Measurements from ENCODE around the gene STAMBP. TPM values are rescaled to one million over a fixed set of nuclear protein-coding genes. Genes with fewer than 3 reads are reported as not detected.

STAMBP gene
- total and polyA plus RNA-seq, 2 of the 13 experiments (the other 11 are each of a cell fraction or from before 2014, with no cell fraction given), result 49.6 to 53.2 TPM

GRCh38 chr2:73779467-73780236, 49.1 kb upstream of the STAMBP start, which contains the start of gene DUSP11 (continued):
- TF ChIP-seq TCF12 (IDR thresholded peaks at IDR 0.05) (no peak), TCF12 (CRISPR knock-in tag; IDR thresholded peaks at IDR 0.05) (no peak), ZNF530 (CRISPR knock-in tag; IDR thresholded peaks at IDR 0.05; ENCODE audit: low read depth) (no peak), ZNF577 (CRISPR knock-in tag; IDR thresholded peaks at IDR 0.05; ENCODE audit: borderline replicate concordance, low read depth) (no peak), ZZZ3 (CRISPR knock-in tag; IDR thresholded peaks at IDR 0.05; ENCODE audit: borderline replicate concordance) (0 out of 2 replicates have a peak, but pooled peaks have one; percentile 27), TRAFD1 (CRISPR knock-in tag; IDR thresholded peaks at IDR 0.05; ENCODE audit: borderline replicate concordance) (peak; percentile 95; the same call in 1 of the 2 replicates), ZNF629 (CRISPR knock-in tag; conservative IDR thresholded peaks at IDR 0.05) (no peak), TFDP2 (CRISPR knock-in tag; IDR thresholded peaks at IDR 0.05) (peak; percentile 30; the same call in 1 of the 2 replicates), ZBTB33 (CRISPR knock-in tag; IDR thresholded peaks at IDR 0.05) (peak; percentile 62), RBFOX2 (IDR thresholded peaks at IDR 0.05; ENCODE audit: low read depth, low read length) (peak; percentile 83), TBX2 (CRISPR knock-in tag; IDR thresholded peaks at IDR 0.05; ENCODE audit: borderline replicate concordance) (no peak), PAX8 (CRISPR knock-in tag; IDR thresholded peaks at IDR 0.05; ENCODE audit: borderline replicate concordance) (no peak; the same call in 1 of the 2 replicates), JUN (CRISPR knock-in tag; IDR thresholded peaks at IDR 0.05) (0 out of 2 replicates have a peak, but pooled peaks have one; percentile 10), ZNF225 (CRISPR knock-in tag; IDR thresholded peaks at IDR 0.05) (peak; percentile 80), ZNF563 (CRISPR knock-in tag; IDR thresholded peaks at IDR 0.05) (no peak), ZSCAN20 (CRISPR knock-in tag; IDR thresholded peaks at IDR 0.05; ENCODE audit: borderline replicate concordance) (no peak), SP2 (CRISPR knock-in tag; IDR thresholded peaks at IDR 0.05) (no peak), SCMH1 (CRISPR knock-in tag; IDR thresholded peaks at IDR 0.05; ENCODE audit: borderline replicate concordance) (no peak), PITX1 (CRISPR knock-in tag; IDR thresholded peaks at IDR 0.05) (peak; percentile 89)
- TF ChIP-seq, protein P1, sequence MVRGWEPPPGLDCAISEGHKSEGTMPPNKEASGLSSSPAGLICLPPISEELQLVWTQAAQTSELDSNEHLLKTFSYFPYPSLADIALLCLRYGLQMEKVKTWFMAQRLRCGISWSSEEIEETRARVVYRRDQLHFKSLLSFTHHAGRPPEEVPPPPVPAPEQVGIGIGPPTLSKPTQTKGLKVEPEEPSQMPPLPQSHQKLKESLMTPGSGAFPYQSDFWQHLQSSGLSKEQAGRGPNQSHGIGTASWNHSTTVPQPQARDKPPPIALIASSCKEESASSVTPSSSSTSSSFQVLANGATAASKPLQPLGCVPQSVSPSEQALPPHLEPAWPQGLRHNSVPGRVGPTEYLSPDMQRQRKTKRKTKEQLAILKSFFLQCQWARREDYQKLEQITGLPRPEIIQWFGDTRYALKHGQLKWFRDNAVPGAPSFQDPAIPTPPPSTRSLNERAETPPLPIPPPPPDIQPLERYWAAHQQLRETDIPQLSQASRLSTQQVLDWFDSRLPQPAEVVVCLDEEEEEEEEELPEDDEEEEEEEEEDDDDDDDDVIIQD (CRISPR knock-in tag; IDR thresholded peaks at IDR 0.05; ENCODE audit: low read depth), result peak; percentile 94
- TF ChIP-seq, protein P2, sequence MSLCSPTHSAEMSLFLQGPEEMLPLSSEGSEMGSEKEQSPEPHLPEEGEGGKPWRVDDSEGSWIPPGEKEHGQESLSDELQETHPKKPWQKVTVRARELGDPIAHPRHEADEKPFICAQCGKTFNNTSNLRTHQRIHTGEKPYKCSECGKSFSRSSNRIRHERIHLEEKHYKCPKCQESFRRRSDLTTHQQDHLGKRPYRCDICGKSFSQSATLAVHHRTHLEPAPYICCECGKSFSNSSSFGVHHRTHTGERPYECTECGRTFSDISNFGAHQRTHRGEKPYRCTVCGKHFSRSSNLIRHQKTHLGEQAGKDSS (CRISPR knock-in tag; IDR thresholded peaks at IDR 0.05; ENCODE audit: borderline replicate concordance, low read depth), result peak; percentile 76; the same call in 1 of the 2 replicates
